HEK293 (cell line): Measurements from ENCODE around the gene NFIB.

ENCODE experiments used
- BCL11A ChIP-seq: fragments of 450-650 bp; formaldehyde crosslinking; IDR thresholded peaks from 2 replicates; pipeline ENCODE4 v1.5.1; 2016; ENCODE audit warnings: low read depth, missing biosample characterization, missing genetic modification characterization
- KLF7 ChIP-seq: fragments of 450-650 bp; formaldehyde crosslinking; IDR thresholded peaks from 2 replicates; pipeline ENCODE4 v1.5.1; 2016; ENCODE audit warnings: missing biosample characterization, missing genetic modification characterization, borderline replicate concordance
- MYNN ChIP-seq: fragments of 450-650 bp; formaldehyde crosslinking; IDR thresholded peaks from 2 replicates; pipeline ENCODE4 v1.5.1; 2016; ENCODE audit warnings: missing biosample characterization, missing genetic modification characterization, borderline replicate concordance
- ZFHX2 ChIP-seq: fragments of 450-650 bp; formaldehyde crosslinking; conservative IDR thresholded peaks from 2 replicates; pipeline ENCODE4 v1.5.1; 2016; ENCODE audit warnings: missing biosample characterization, missing genetic modification characterization
- ZFP3 ChIP-seq: fragments of 450-650 bp; formaldehyde crosslinking; IDR thresholded peaks from 2 replicates; pipeline ENCODE4 v1.5.1; 2016; ENCODE audit warnings: low read depth, missing biosample characterization, missing genetic modification characterization
- ZNF157 ChIP-seq: fragments of 450-650 bp; formaldehyde crosslinking; IDR thresholded peaks from 2 replicates; pipeline ENCODE4 v1.5.1; 2016; ENCODE audit warnings: missing biosample characterization, missing genetic modification characterization
- ZNF221 ChIP-seq: fragments of 450-650 bp; formaldehyde crosslinking; IDR thresholded peaks from 2 replicates; pipeline ENCODE4 v1.5.1; 2017; ENCODE audit warnings: missing biosample characterization, missing genetic modification characterization, borderline replicate concordance
- ZNF449 ChIP-seq: fragments of 450-650 bp; formaldehyde crosslinking; IDR thresholded peaks from 2 replicates; pipeline ENCODE4 v1.5.1; 2017; ENCODE audit warnings: missing biosample characterization, mild to moderate bottlenecking, missing genetic modification characterization, moderate library complexity
- ZNF768 ChIP-seq: fragments of 450-650 bp; formaldehyde crosslinking; IDR thresholded peaks from 2 replicates; pipeline ENCODE4 v1.5.1; 2018; ENCODE audit warnings: missing biosample characterization, mild to moderate bottlenecking, missing genetic modification characterization
- TF ChIP-seq, protein P1 (sequence below): fragments of 450-650 bp; formaldehyde crosslinking; IDR thresholded peaks from 2 replicates; pipeline ENCODE4 v1.5.1; 2016; ENCODE audit warnings: missing biosample characterization, missing genetic modification characterization

DNA sequence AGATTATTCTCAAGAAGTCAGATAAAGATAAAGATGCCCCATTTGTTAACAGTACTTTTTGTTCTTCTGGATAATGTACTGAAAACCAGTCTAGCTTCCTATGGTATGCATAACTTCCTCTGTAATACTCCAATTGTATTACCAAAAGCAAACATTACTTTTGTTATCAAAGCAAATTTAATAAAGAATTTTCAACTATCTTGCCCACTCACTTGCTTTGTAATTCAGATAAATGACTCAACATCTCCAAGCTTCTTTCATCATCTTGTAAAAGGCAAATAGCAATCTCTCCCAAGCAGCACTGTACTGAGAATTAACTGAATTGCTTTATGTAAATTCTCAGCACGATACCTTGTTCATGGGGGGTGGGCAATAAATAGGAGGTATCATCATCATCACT is 98.3 kb downstream of the NFIB start:
- TF ChIP-seq ZFHX2 (tag by site-specific recombination) (no peak), ZNF221 (no peak), KLF7 (no peak), BCL11A (no peak), ZNF157 (tag by site-specific recombination) (no peak), ZNF768 (tag by site-specific recombination) (no peak), ZFP3 (tag by site-specific recombination) (no peak), MYNN (tag by site-specific recombination) (no peak), ZNF449 (tag by site-specific recombination) (no peak)
- TF ChIP-seq, protein P1, sequence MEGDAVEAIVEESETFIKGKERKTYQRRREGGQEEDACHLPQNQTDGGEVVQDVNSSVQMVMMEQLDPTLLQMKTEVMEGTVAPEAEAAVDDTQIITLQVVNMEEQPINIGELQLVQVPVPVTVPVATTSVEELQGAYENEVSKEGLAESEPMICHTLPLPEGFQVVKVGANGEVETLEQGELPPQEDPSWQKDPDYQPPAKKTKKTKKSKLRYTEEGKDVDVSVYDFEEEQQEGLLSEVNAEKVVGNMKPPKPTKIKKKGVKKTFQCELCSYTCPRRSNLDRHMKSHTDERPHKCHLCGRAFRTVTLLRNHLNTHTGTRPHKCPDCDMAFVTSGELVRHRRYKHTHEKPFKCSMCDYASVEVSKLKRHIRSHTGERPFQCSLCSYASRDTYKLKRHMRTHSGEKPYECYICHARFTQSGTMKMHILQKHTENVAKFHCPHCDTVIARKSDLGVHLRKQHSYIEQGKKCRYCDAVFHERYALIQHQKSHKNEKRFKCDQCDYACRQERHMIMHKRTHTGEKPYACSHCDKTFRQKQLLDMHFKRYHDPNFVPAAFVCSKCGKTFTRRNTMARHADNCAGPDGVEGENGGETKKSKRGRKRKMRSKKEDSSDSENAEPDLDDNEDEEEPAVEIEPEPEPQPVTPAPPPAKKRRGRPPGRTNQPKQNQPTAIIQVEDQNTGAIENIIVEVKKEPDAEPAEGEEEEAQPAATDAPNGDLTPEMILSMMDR (tag by site-specific recombination), result no peak
